Astrocyte (in vitro differentiated cells and primary cell): ENCODE results near the gene RASGRP3. TPM values are rescaled to one million over a fixed set of nuclear protein-coding genes. Genes with fewer than 3 reads are reported as not detected.
A peak's percentile ranks its signal among the peaks of the same experiment; 100 is the strongest.
"Not testable (repeated sequence)": the region's sequence is repeated elsewhere in the genome, so short reads cannot be mapped to it uniquely, and the experiment has no call there.

ENCODE experiments used
- DNase-seq: peaks from one replicate; pipeline ENCODE4 v3.0.0-alpha.2; 2010; ENCODE audit warnings: low read depth
- FAIRE-seq: peaks from 2 replicates; lab custom pipeline; 2011; peaks lifted over from hg19 to GRCh38; lab: Jason Lieb, UNC
- H2AFZ ChIP-seq: 2 replicates; pipeline ENCODE4 v1.6.0; 2012; ENCODE audit warnings: low read depth, low read length, inconsistent platforms
- H3K27ac ChIP-seq: 2 replicates; pipeline ENCODE4 v1.5.1; 2011; ENCODE audit warnings: low read depth, low read length, inconsistent platforms
- H3K27me3 ChIP-seq: 2 replicates; pipeline ENCODE4 v1.6.0; 2011; ENCODE audit warnings: low read length, inconsistent platforms; ENCODE audit not compliant: insufficient read depth
- H3K36me3 ChIP-seq: 2 replicates; pipeline ENCODE4 v1.5.1; 2011; ENCODE audit warnings: low read length, inconsistent platforms; ENCODE audit not compliant: insufficient read depth
- H3K4me1 ChIP-seq: 2 replicates; pipeline ENCODE4 v1.5.1; 2011; ENCODE audit warnings: low read length, inconsistent platforms; ENCODE audit not compliant: insufficient read depth
- H3K4me2 ChIP-seq: 2 replicates; pipeline ENCODE4 v1.6.0; 2012; ENCODE audit warnings: low read length, inconsistent platforms
- H3K4me3 ChIP-seq: 2 replicates; pipeline ENCODE4 v1.5.1; 2011; ENCODE audit warnings: low read depth, mild to moderate bottlenecking, low read length, inconsistent platforms; ENCODE audit not compliant: insufficient read depth
- H3K79me2 ChIP-seq: 2 replicates; pipeline ENCODE4 v1.6.0; 2012; ENCODE audit warnings: mild to moderate bottlenecking, low read length, inconsistent platforms; ENCODE audit not compliant: insufficient read depth
- H3K9ac ChIP-seq: 2 replicates; pipeline ENCODE4 v1.6.0; 2012; ENCODE audit warnings: mild to moderate bottlenecking, low read length, inconsistent platforms
- H3K9me3 ChIP-seq: 2 replicates; pipeline ENCODE4 v1.5.1; 2012; ENCODE audit warnings: low read depth, mild to moderate bottlenecking, low read length, inconsistent platforms; ENCODE audit not compliant: insufficient read depth
- H4K20me1 ChIP-seq: 2 replicates; pipeline ENCODE4 v1.6.0; 2012; ENCODE audit warnings: low read length, inconsistent platforms; ENCODE audit not compliant: insufficient read depth
- H3K27ac Mint-ChIP-seq: one replicate; pipeline ENCODE4 v1.8.0; 2021; ENCODE audit warnings: mild to moderate bottlenecking, mixed read lengths; ENCODE audit not compliant: unreplicated experiment
- H3K27me3 Mint-ChIP-seq: one replicate; pipeline ENCODE4 v1.8.0; 2021; ENCODE audit warnings: low read depth, mixed read lengths; ENCODE audit not compliant: unreplicated experiment
- H3K36me3 Mint-ChIP-seq: one replicate; pipeline ENCODE4 v1.8.0; 2021; ENCODE audit warnings: low read depth, mixed read lengths; ENCODE audit not compliant: unreplicated experiment
- H3K4me1 Mint-ChIP-seq: one replicate; pipeline ENCODE4 v1.8.0; 2021; ENCODE audit warnings: low read depth, mixed read lengths; ENCODE audit not compliant: unreplicated experiment
- H3K4me3 Mint-ChIP-seq: one replicate; pipeline ENCODE4 v1.8.0; 2021; ENCODE audit warnings: mild to moderate bottlenecking, moderate library complexity, mixed read lengths; ENCODE audit not compliant: unreplicated experiment
- H3K9me3 Mint-ChIP-seq: one replicate; pipeline ENCODE4 v1.8.0; 2021; ENCODE audit warnings: mild to moderate bottlenecking, mixed read lengths; ENCODE audit not compliant: unreplicated experiment
- CTCF ChIP-seq: IDR thresholded peaks from 2 replicates; pipeline ENCODE4 v1.5.1; 2011; ENCODE audit warnings: low read depth, mild to moderate bottlenecking, inconsistent platforms, low read length, moderate library complexity; ENCODE audit not compliant: insufficient read depth
- EZH2 ChIP-seq: IDR thresholded peaks from 2 replicates; pipeline ENCODE4 v1.6.1; 2012; ENCODE audit warnings: mild to moderate bottlenecking, low read length, inconsistent platforms; ENCODE audit not compliant: insufficient read depth
- total RNA-seq: library from RNA; stranded (reverse); gene quantifications from 2 replicates; pipeline ENCODE4 v1.2.1, GENCODE V29; 2021

RASGRP3 gene
- total RNA-seq, 1 donor from 2014 or later: 2.8 TPM

- FAIRE-seq: no peak
- TF ChIP-seq EZH2: no peak
- TF ChIP-seq CTCF: no peak
- Histone ChIP-seq H3K9ac (no peak overlapping the region), H3K36me3 (no peaks in the 10 kb centered on the region), H3K4me2 (no peak overlapping the region), H3K27ac (no peak overlapping the region), H3K4me3 (no peak overlapping the region), H4K20me1 (no peaks in the 10 kb centered on the region), H3K4me1 (peaks cover 12% of the 10 kb centered on the region), H3K9me3 (no peaks in the 10 kb centered on the region), H3K79me2 (no peaks in the 10 kb centered on the region), H2AFZ (no peak overlapping the region), H3K27me3 (no peaks in the 10 kb centered on the region)
- Mint-ChIP-seq H3K4me1 (peaks cover 10% of the 10 kb centered on the region), H3K27ac (no peak overlapping the region), H3K27me3 (no peaks in the 10 kb centered on the region), H3K9me3 (no peaks in the 10 kb centered on the region), H3K36me3 (no peaks in the 10 kb centered on the region), H3K4me3 (no peak overlapping the region)
- no peak for DNase-seq
Measured at GRCh38 chr2:33437815-33438214, 38.6 kb upstream of the RASGRP3 start.

- TF ChIP-seq EZH2: no peak
- peak; percentile 84 for TF ChIP-seq CTCF
- no peak overlapping the region for H3K4me3 ChIP-seq
- H3K36me3 ChIP-seq: no peaks in the 10 kb centered on the region
- no peak overlapping the region for H3K9ac ChIP-seq
- Mint-ChIP-seq H3K4me3 (no peak overlapping the region), H3K27me3 (no peaks in the 10 kb centered on the region), H3K36me3 (no peaks in the 10 kb centered on the region), H3K27ac (no peak overlapping the region), H3K4me1 (peaks cover 3% of the 10 kb centered on the region), H3K9me3 (no peaks in the 10 kb centered on the region)
- H3K4me1 ChIP-seq: peaks cover 7% of the 10 kb centered on the region
- H3K27ac ChIP-seq: no peak overlapping the region
- H3K79me2 ChIP-seq: no peaks in the 10 kb centered on the region
- H3K27me3 ChIP-seq: no peaks in the 10 kb centered on the region
- DNase-seq (no peak), FAIRE-seq (no peak)
- H4K20me1 ChIP-seq: no peaks in the 10 kb centered on the region
- no peak overlapping the region for H3K4me2 ChIP-seq
- no peak overlapping the region for H2AFZ ChIP-seq
- H3K9me3 ChIP-seq: no peaks in the 10 kb centered on the region
Measured at GRCh38 chr2:33441235-33441810, 35.1 kb upstream of the RASGRP3 start.

- not testable (repeated sequence) for H3K27ac Mint-ChIP-seq, H3K4me3 ChIP-seq, H3K9me3 ChIP-seq, H3K27me3 Mint-ChIP-seq, H3K9ac ChIP-seq, FAIRE-seq, H3K4me1 ChIP-seq, H2AFZ ChIP-seq, H3K27ac ChIP-seq, H3K4me1 Mint-ChIP-seq, H3K79me2 ChIP-seq, H3K36me3 Mint-ChIP-seq, H3K4me3 Mint-ChIP-seq, H3K4me2 ChIP-seq, H3K36me3 ChIP-seq, H3K9me3 Mint-ChIP-seq, H3K27me3 ChIP-seq, H4K20me1 ChIP-seq, DNase-seq
Measured at GRCh38 chr2:33442052-33442451, 34.4 kb upstream of the RASGRP3 start.
